ENCODE results near the gene FHOD1. TPM values are rescaled to one million over a fixed set of nuclear protein-coding genes. Genes with fewer than 3 reads are reported as not detected.

Gene FHOD1
- total and polyA plus RNA-seq, 2 of the 13 experiments (the other 11 are each of a cell fraction or from before 2014, with no cell fraction given), result 20.0 to 20.8 TPM

DNA sequence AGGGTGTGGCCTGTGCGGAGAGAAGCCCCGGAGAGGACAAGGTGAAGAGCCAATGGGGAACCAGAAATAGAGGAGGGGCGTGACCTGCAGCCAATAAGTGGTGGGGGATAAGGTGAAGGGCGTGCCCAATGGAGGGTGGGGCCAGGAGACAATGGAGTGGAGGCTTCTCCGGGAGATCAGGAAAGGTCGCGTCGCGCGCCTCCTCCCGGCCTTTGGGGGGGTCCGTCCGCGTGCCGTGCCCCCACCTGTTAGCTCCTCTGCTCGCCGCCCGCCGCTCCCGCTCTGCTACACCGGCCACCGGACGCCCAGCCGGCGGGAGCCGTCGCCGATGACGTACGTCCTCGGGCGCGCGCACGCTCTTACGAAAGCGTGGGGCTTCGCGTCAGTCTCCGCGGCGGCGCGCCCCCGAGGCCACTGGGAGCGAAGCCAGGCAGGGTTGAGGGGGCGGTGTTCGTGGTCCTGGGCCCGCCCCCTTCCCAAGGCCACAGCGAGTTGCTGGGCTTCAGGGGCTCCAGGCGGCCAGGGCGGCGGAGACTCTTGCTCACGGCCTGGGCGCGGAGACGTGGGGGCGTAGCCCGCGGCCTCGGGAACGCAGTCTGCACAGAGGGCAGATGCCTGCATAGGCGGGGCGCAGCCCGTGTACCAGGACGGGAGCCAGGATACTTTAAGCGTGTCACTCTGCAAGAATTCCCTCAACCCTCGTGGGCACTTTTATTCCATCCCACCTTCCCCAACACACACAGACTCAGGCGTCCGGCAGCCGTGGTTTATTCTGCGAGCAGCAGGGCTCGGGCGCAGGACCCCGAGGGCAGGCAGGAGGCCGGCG, 63.4 kb downstream of the FHOD1 start, which contains the start of gene MATCAP1 (continued):
- TF ChIP-seq MTA1 (CRISPR knock-in tag; IDR thresholded peaks at IDR 0.05; ENCODE audit: borderline replicate concordance), result 0 out of 2 replicates have a peak, but pooled peaks have one; percentile 76
- TF ChIP-seq ZNF543 (CRISPR knock-in tag; IDR thresholded peaks at IDR 0.05), result peak; percentile 76; the same call in 1 of the 2 replicates
- TF ChIP-seq BORCS8-MEF2B (CRISPR knock-in tag; IDR thresholded peaks at IDR 0.05), result peak; percentile 84
- TF ChIP-seq, protein P1, sequence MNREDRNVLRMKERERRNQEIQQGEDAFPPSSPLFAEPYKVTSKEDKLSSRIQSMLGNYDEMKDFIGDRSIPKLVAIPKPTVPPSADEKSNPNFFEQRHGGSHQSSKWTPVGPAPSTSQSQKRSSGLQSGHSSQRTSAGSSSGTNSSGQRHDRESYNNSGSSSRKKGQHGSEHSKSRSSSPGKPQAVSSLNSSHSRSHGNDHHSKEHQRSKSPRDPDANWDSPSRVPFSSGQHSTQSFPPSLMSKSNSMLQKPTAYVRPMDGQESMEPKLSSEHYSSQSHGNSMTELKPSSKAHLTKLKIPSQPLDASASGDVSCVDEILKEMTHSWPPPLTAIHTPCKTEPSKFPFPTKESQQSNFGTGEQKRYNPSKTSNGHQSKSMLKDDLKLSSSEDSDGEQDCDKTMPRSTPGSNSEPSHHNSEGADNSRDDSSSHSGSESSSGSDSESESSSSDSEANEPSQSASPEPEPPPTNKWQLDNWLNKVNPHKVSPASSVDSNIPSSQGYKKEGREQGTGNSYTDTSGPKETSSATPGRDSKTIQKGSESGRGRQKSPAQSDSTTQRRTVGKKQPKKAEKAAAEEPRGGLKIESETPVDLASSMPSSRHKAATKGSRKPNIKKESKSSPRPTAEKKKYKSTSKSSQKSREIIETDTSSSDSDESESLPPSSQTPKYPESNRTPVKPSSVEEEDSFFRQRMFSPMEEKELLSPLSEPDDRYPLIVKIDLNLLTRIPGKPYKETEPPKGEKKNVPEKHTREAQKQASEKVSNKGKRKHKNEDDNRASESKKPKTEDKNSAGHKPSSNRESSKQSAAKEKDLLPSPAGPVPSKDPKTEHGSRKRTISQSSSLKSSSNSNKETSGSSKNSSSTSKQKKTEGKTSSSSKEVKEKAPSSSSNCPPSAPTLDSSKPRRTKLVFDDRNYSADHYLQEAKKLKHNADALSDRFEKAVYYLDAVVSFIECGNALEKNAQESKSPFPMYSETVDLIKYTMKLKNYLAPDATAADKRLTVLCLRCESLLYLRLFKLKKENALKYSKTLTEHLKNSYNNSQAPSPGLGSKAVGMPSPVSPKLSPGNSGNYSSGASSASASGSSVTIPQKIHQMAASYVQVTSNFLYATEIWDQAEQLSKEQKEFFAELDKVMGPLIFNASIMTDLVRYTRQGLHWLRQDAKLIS (CRISPR knock-in tag; IDR thresholded peaks at IDR 0.05), result 0 out of 2 replicates have a peak, but pooled peaks have one; percentile 42
- TF ChIP-seq EZH2 (conservative IDR thresholded peaks at IDR 0.05; ENCODE audit: low read depth, low read length), result no peak
- TF ChIP-seq TEAD2 (CRISPR knock-in tag; IDR thresholded peaks at IDR 0.05), result no peak
- TF ChIP-seq PLRG1 (conservative IDR thresholded peaks at IDR 0.05), result no peak
- 0 out of 2 replicates have a peak, but pooled peaks have one; percentile 16 for TF ChIP-seq ZNF225 (CRISPR knock-in tag; IDR thresholded peaks at IDR 0.05)
- TF ChIP-seq ZNF720 (CRISPR knock-in tag; IDR thresholded peaks at IDR 0.05), result no peak
- no peak for TF ChIP-seq ZNF484 (CRISPR knock-in tag; IDR thresholded peaks at IDR 0.05; ENCODE audit: borderline replicate concordance, low read depth)
- no peak for TF ChIP-seq PRDM15 (CRISPR knock-in tag; IDR thresholded peaks at IDR 0.05)
- TF ChIP-seq ZNF629 (CRISPR knock-in tag; conservative IDR thresholded peaks at IDR 0.05), result 0 out of 2 replicates have a peak, but pooled peaks have one; percentile 6
- TF ChIP-seq CHD4 (IDR thresholded peaks at IDR 0.05; ENCODE audit: borderline replicate concordance, low read length), result no peak; the same call in 1 of the 2 replicates
- TF ChIP-seq ZSCAN22 (CRISPR knock-in tag; IDR thresholded peaks at IDR 0.05), result no peak
- no peak for TF ChIP-seq TBX3 (IDR thresholded peaks at IDR 0.05; ENCODE audit: borderline replicate concordance)
- peak; percentile 60; the same call in 1 of the 2 replicates for TF ChIP-seq ZFP82 (CRISPR knock-in tag; IDR thresholded peaks at IDR 0.05; ENCODE audit: borderline replicate concordance)
- TF ChIP-seq, protein P2, sequence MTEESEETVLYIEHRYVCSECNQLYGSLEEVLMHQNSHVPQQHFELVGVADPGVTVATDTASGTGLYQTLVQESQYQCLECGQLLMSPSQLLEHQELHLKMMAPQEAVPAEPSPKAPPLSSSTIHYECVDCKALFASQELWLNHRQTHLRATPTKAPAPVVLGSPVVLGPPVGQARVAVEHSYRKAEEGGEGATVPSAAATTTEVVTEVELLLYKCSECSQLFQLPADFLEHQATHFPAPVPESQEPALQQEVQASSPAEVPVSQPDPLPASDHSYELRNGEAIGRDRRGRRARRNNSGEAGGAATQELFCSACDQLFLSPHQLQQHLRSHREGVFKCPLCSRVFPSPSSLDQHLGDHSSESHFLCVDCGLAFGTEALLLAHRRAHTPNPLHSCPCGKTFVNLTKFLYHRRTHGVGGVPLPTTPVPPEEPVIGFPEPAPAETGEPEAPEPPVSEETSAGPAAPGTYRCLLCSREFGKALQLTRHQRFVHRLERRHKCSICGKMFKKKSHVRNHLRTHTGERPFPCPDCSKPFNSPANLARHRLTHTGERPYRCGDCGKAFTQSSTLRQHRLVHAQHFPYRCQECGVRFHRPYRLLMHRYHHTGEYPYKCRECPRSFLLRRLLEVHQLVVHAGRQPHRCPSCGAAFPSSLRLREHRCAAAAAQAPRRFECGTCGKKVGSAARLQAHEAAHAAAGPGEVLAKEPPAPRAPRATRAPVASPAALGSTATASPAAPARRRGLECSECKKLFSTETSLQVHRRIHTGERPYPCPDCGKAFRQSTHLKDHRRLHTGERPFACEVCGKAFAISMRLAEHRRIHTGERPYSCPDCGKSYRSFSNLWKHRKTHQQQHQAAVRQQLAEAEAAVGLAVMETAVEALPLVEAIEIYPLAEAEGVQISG (CRISPR knock-in tag; IDR thresholded peaks at IDR 0.05), result peak; percentile 47
- peak; percentile 75; the same call in 1 of the 2 replicates for TF ChIP-seq ZNF329 (CRISPR knock-in tag; IDR thresholded peaks at IDR 0.05; ENCODE audit: low read depth)
